Cardiac muscle cell (in vitro differentiated cells and primary cell): Measurements from ENCODE around the gene MPHOSPH10. TPM values are rescaled to one million over a fixed set of nuclear protein-coding genes. Genes with fewer than 3 reads are reported as not detected.
"Not testable (repeated sequence)": the region's sequence is repeated elsewhere in the genome, so short reads cannot be mapped to it uniquely, and the experiment has no call there.

ENCODE experiments used
- DNase-seq, 2 donors: peaks; one replicate each; pipeline versions ENCODE4 v3.0.0 to v3.0.0-alpha.2; 2010 to 2017; ENCODE audit warnings: low read depth in 1 of 2, low spot score in 1 of 2
- H3K27ac ChIP-seq: fragments of 200-600 bp; sonication (generic); 2 replicates; pipeline ENCODE4 v1.5.1; 2016
- H3K27me3 ChIP-seq: fragments of 200-600 bp; sonication (generic); 2 replicates; pipeline ENCODE4 v1.6.0; 2016; ENCODE audit warnings: control low read depth
- H3K36me3 ChIP-seq: fragments of 200-600 bp; sonication (generic); 2 replicates; pipeline ENCODE4 v1.5.1; 2016; ENCODE audit warnings: control low read depth
- H3K4me1 ChIP-seq: fragments of 200-600 bp; sonication (generic); 2 replicates; pipeline ENCODE4 v1.8.1; 2017; ENCODE audit warnings: low read depth, mild to moderate bottlenecking, mixed run types
- H3K4me3 ChIP-seq: fragments of 200-600 bp; sonication (generic); 2 replicates; pipeline ENCODE4 v1.5.1; 2016; ENCODE audit warnings: mild to moderate bottlenecking
- H3K9me3 ChIP-seq: fragments of 200-600 bp; sonication (generic); 2 replicates; pipeline ENCODE4 v1.5.1; 2017; ENCODE audit warnings: low read depth, mild to moderate bottlenecking, control low read depth
- polyA plus RNA-seq: library from polyadenylated mRNA; unstranded; fragments of >200 nt; fragmentation: Nextera tagmentation; extraction: Ambion mirVana; gene quantifications from 2 replicates; pipeline ENCODE4 v1.2.1, GENCODE V29; 2016
- total RNA-seq: library from RNA; depleted of rRNA; stranded (reverse); fragments of >200 nt; gene quantifications from 2 replicates; pipeline ENCODE4 v1.2.3, GENCODE V29; 2016
- TF ChIP-seq, protein P1 (sequence below): IDR thresholded peaks from 2 replicates; pipeline ENCODE4 v1.5.1; 2012; ENCODE audit warnings: low read depth, mild to moderate bottlenecking, low read length

MPHOSPH10 gene
- total and polyA plus RNA-seq, 2 experiments from 2014 or later, result 32.7 to 33.1 TPM

DNA sequence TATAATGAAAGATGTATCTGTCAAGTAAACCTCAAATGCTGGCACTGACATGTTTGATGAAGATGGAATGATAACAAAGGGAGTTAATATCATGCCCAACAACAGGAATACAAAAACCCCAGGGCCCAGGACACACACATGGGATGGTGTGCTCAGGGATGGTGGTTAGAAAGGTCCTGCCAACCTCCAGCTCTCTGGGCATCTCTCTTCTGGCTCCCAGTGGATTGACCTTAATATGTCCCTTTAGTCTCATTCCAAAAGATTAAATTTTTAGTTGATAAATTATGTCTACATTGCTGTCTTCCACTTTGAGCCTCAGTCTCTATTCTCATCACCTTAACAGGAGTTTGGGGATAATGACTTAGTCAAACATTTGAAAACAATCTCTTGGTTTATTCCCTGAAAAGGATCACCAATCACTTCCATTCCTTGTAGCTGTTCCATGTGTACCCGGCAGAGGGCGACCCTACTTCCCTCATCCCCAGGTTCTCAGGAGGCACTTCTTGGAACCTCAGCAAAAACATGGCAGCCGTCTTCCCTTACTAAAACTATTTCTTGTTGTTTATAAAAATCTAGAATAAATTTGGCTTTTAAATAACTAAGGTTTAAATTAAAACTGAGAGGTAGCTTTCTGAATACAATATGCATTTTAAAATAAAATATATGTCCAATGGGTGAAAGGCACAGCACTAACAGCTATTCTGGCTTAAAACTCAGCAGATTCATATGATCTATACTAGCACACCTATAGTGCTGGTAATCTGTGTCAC is 30.1 kb upstream of the MPHOSPH10 start:
- H3K27ac ChIP-seq, result no peak overlapping the region
- H3K9me3 ChIP-seq, result no peaks in the 10 kb centered on the region
- TF ChIP-seq, protein P1, sequence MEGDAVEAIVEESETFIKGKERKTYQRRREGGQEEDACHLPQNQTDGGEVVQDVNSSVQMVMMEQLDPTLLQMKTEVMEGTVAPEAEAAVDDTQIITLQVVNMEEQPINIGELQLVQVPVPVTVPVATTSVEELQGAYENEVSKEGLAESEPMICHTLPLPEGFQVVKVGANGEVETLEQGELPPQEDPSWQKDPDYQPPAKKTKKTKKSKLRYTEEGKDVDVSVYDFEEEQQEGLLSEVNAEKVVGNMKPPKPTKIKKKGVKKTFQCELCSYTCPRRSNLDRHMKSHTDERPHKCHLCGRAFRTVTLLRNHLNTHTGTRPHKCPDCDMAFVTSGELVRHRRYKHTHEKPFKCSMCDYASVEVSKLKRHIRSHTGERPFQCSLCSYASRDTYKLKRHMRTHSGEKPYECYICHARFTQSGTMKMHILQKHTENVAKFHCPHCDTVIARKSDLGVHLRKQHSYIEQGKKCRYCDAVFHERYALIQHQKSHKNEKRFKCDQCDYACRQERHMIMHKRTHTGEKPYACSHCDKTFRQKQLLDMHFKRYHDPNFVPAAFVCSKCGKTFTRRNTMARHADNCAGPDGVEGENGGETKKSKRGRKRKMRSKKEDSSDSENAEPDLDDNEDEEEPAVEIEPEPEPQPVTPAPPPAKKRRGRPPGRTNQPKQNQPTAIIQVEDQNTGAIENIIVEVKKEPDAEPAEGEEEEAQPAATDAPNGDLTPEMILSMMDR, result peak; percentile 69
- H3K4me1 ChIP-seq, result no peaks in the 10 kb centered on the region
- H3K27me3 ChIP-seq, result no peaks in the 10 kb centered on the region
- H3K36me3 ChIP-seq, result no peaks in the 10 kb centered on the region
- DNase-seq, result peak; percentile 59 to 76
- H3K4me3 ChIP-seq, result no peak overlapping the region

DNA sequence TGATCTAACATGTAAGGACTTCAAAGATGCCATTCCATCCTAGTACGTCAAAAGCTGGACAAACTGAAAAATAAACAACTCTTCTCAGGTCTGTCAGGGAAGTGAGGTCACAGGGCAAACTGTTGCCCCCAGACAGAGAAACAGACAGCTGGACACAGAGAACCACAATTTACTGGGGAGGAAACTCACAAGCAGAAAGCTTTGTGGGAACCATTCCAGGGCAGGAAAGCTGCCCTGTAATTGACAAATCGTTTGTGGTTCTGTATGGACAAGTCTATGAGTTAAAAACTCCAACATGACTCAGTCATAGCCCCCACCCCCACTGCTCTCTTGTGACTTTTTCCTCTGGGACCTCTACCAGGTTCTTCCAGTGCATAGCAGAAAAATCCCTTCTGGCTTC is 28.8 kb upstream of the MPHOSPH10 start:
- no peaks in the 10 kb centered on the region for H3K9me3 ChIP-seq
- no peaks in the 10 kb centered on the region for H3K4me1 ChIP-seq
- H3K27ac ChIP-seq, result no peak overlapping the region
- no peak overlapping the region for H3K4me3 ChIP-seq
- peak in 1 of 2 donors; percentile 65 for DNase-seq
- TF ChIP-seq, protein P1, result no peak
- no peaks in the 10 kb centered on the region for H3K36me3 ChIP-seq
- H3K27me3 ChIP-seq, result no peaks in the 10 kb centered on the region

DNA sequence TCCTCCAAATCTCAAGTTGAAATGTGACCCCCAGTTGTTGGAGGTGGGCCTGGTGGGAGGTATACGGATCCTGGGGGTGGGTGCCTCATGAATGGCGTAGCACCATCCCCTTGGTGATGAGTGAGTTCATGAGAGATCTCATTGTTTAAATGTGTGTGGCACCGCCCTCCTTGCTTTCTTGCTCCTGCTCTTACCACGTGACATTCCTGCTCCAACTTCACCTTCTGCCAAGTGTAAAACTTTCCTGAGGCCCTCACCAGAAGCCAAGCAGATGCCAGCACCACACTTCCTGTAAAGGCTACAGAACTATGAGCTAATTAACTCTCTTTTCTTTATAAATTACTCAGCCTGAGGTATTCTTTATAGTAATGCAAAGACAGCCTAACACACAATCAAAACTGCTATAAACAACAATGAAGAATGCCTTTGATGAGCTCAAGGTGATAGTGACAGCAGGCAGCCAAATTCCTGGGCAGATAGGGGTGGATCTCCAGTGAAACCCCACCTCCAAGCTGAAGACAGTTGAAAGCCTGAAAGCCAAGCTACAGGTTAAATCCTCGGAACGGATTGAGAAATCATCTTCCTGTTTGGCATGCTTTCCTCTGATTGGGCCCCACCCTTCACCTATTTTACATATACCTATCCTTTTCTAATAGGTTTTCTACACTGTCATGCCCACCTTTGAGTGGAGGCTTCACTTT is 27.3 kb upstream of the MPHOSPH10 start:
- no peak for DNase-seq
- H3K4me3 ChIP-seq, result no peak overlapping the region

DNA sequence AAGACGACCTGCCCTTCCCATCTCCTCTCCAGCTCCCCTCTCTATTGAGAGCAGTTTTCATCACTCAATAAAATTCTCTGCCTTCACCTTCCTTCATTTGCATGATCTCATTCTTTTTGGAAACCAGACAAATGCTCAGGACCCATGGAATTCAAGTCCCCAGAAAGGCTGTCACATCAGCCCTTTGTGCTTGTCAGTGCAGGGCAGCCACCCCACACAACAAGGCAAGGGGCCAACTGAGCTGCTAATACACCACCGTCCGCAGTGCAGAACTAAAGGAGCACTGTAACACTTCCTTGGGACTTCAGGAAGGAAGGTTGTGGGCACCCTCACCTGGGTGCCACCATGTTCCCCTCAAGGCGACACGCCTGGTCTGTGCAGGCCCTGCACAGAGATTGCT is 26.6 kb upstream of the MPHOSPH10 start:
- TF ChIP-seq, protein P1, result no peak
- Histone ChIP-seq H3K27ac (no peak overlapping the region), H3K9me3 (no peaks in the 10 kb centered on the region), H3K36me3 (no peaks in the 10 kb centered on the region), H3K27me3 (no peaks in the 10 kb centered on the region), H3K4me3 (no peak overlapping the region), H3K4me1 (no peaks in the 10 kb centered on the region)
- no peak for DNase-seq

More for the DNA sequence above, 27.3 kb upstream of the MPHOSPH10 start:
- Histone ChIP-seq H3K27ac (no peak overlapping the region), H3K9me3 (no peaks in the 10 kb centered on the region), H3K4me1 (no peaks in the 10 kb centered on the region), H3K27me3 (no peaks in the 10 kb centered on the region), H3K36me3 (no peaks in the 10 kb centered on the region)
- TF ChIP-seq, protein P1, result no peak

DNA sequence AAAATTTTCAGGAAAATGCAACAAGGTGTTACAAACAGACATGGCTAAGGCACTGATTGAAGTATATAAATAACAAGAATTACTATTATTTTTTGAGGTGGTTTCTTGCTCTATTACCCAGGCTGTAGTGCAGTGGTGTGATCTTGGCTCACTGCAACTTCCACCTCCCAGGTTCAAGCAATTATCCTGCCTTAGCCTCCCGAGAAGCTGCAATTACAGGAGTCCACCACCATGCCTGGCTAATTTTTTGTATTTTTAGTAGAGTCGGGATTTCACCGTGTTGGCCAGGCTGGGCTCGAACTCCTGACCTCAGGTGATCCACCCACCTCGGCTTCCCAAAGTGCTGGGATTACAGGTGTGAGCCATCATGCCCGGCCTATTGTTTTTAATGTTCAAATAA is 24.0 kb upstream of the MPHOSPH10 start:
- H3K36me3 ChIP-seq, result peaks cover 13% of the 10 kb centered on the region
- not testable (repeated sequence) for H3K4me3 ChIP-seq, H3K27ac ChIP-seq, DNase-seq, H3K27me3 ChIP-seq, H3K4me1 ChIP-seq, H3K9me3 ChIP-seq

DNA sequence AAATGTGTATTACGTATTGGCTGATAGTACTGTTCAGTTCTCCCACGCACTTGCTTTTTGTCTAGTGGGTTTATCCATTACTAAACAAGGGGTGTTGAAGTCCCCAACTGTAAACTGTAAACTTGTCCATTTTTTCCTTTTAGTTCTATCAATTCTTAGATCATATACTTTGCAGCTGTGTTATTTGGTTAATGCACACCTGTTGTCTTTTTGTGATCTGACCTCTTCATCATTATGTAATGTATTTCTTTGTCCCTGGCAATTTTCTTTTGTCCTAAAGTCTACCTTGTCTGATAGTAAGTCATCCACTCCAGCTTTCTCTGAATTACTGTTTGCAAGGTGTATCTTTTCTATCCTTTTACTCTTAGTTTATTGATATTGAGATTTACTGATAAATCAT is 22.3 kb upstream of the MPHOSPH10 start:
- TF ChIP-seq, protein P1, result no peak

More for the DNA sequence above, 22.3 kb upstream of the MPHOSPH10 start:
- Histone ChIP-seq H3K4me3 (no peak overlapping the region), H3K9me3 (no peaks in the 10 kb centered on the region), H3K27me3 (no peaks in the 10 kb centered on the region), H3K36me3 (peaks cover 16% of the 10 kb centered on the region), H3K4me1 (no peaks in the 10 kb centered on the region), H3K27ac (no peak overlapping the region)
- no peak for DNase-seq
